SJCRH30 (cell line): ENCODE measurements around the gene NIPAL4. TPM values are rescaled to one million over a fixed set of nuclear protein-coding genes. Genes with fewer than 3 reads are reported as not detected.
"Not testable (repeated sequence)": the region's sequence is repeated elsewhere in the genome, so short reads cannot be mapped to it uniquely, and the experiment has no call there.

Source experiments
- DNase-seq, 2 experiments: peaks; one replicate each; pipeline ENCODE4 v3.0.0-alpha.2; 2015 to 2020
- H3K27ac ChIP-seq: fragments of 250-450 bp; sonication (Bioruptor Pico); 2 replicates; pipeline ENCODE4 v1.5.1; 2020; ENCODE audit warnings: mild to moderate bottlenecking, moderate library complexity
- H3K27me3 ChIP-seq: fragments of 250-450 bp; sonication (Bioruptor Pico); 2 replicates; pipeline ENCODE4 v1.5.1; 2020; ENCODE audit warnings: mild to moderate bottlenecking, moderate library complexity
- H3K36me3 ChIP-seq: fragments of 250-450 bp; sonication (Bioruptor Pico); 2 replicates; pipeline ENCODE4 v1.5.1; 2020; ENCODE audit warnings: mild to moderate bottlenecking, moderate library complexity
- H3K4me1 ChIP-seq: fragments of 250-450 bp; sonication (Bioruptor Pico); 2 replicates; pipeline ENCODE4 v1.5.1; 2020; ENCODE audit warnings: mild to moderate bottlenecking, moderate library complexity
- H3K4me3 ChIP-seq: fragments of 250-450 bp; sonication (Bioruptor Pico); 2 replicates; pipeline ENCODE4 v1.5.1; 2020; ENCODE audit warnings: mild to moderate bottlenecking, moderate library complexity
- H3K9me3 ChIP-seq: fragments of 250-450 bp; sonication (Bioruptor Pico); replicated peaks from 2 replicates; pipeline ENCODE4 v1.5.1; 2020; ENCODE audit warnings: mild to moderate bottlenecking, moderate library complexity
- total RNA-seq: library from RNA; depleted of rRNA; stranded (reverse); fragments of >200 nt; shearing (Covaris generic); gene quantifications from 2 replicates; pipeline ENCODE4 v1.2.3, GENCODE V29; 2014; rRNA removed

NIPAL4 gene
- not detected in 2 replicates for total RNA-seq

- Histone ChIP-seq H3K27me3 (no peaks in the 10 kb centered on the region), H3K4me3 (no peak within 1 kb of the TSS), H3K27ac (no peak within 1 kb of the TSS), H3K4me1 (no peaks in the 10 kb centered on the region), H3K36me3 (no peaks in the 10 kb centered on the region), H3K9me3 (no peaks in the 10 kb centered on the region)
- DNase-seq, result no peak
Measured at GRCh38 chr5:157459715-157460599, at the start of gene NIPAL4. Gene NIPAL4 (plus strand): TSS chr5:157460213. CDS start chr5:157460321, 108 bp downstream.

GRCh38 chr5:157415838-157416237, 44.2 kb upstream of the NIPAL4 start:
- Histone ChIP-seq H3K27ac (no peak overlapping the region), H3K27me3 (no peaks in the 10 kb centered on the region), H3K9me3 (0 out of 2 replicates have a peak, but pooled peaks cover 4% of the 10 kb centered on the region), H3K4me1 (no peaks in the 10 kb centered on the region), H3K4me3 (no peak overlapping the region), H3K36me3 (no peaks in the 10 kb centered on the region)
- no peak for DNase-seq

GRCh38 chr5:157419521-157419920, 40.5 kb upstream of the NIPAL4 start:
- not testable (repeated sequence) for DNase-seq, H3K4me1 ChIP-seq, H3K27ac ChIP-seq, H3K4me3 ChIP-seq, H3K27me3 ChIP-seq, H3K9me3 ChIP-seq, H3K36me3 ChIP-seq

- H3K27me3 ChIP-seq, DNase-seq: not testable (repeated sequence)
Measured at GRCh38 chr5:157429920-157430319, 30.1 kb upstream of the NIPAL4 start.

GRCh38 chr5:157431544-157432200, 28.3 kb upstream of the NIPAL4 start:
- peak; percentile 39 to 82 for DNase-seq
- H3K36me3 ChIP-seq, result no peaks in the 10 kb centered on the region
- H3K4me3 ChIP-seq, result no peak overlapping the region
- no peaks in the 10 kb centered on the region for H3K27me3 ChIP-seq
- no peaks in the 10 kb centered on the region; the same call in 1 of the 2 replicates for H3K4me1 ChIP-seq
- no peaks in the 10 kb centered on the region; the same call in none of the 2 replicates for H3K9me3 ChIP-seq
- H3K27ac ChIP-seq, result no peak overlapping the region

More at GRCh38 chr5:157429920-157430319, 30.1 kb upstream of the NIPAL4 start:
- H3K4me3 ChIP-seq, H3K27ac ChIP-seq, H3K36me3 ChIP-seq, H3K9me3 ChIP-seq, H3K4me1 ChIP-seq: not testable (repeated sequence)

GRCh38 chr5:157434096-157434495, 25.9 kb upstream of the NIPAL4 start:
- no peaks in the 10 kb centered on the region for H3K27me3 ChIP-seq
- H3K9me3 ChIP-seq, result no peaks in the 10 kb centered on the region; the same call in none of the 2 replicates
- H3K36me3 ChIP-seq, result no peaks in the 10 kb centered on the region
- no peaks in the 10 kb centered on the region; the same call in 1 of the 2 replicates for H3K4me1 ChIP-seq
- no peak overlapping the region for H3K4me3 ChIP-seq
- no peak overlapping the region for H3K27ac ChIP-seq
- DNase-seq, result no peak

GRCh38 chr5:157443041-157443549, 16.9 kb upstream of the NIPAL4 start:
- no peak overlapping the region for H3K27ac ChIP-seq
- no peaks in the 10 kb centered on the region for H3K4me1 ChIP-seq
- DNase-seq, result no peak
- no peak overlapping the region for H3K4me3 ChIP-seq
- H3K9me3 ChIP-seq, result no peaks in the 10 kb centered on the region; the same call in 1 of the 2 replicates
- H3K27me3 ChIP-seq, result no peaks in the 10 kb centered on the region
- H3K36me3 ChIP-seq, result no peaks in the 10 kb centered on the region

- Histone ChIP-seq H3K27me3 (no peaks in the 10 kb centered on the region), H3K27ac (no peak overlapping the region), H3K4me1 (no peaks in the 10 kb centered on the region), H3K36me3 (no peaks in the 10 kb centered on the region), H3K9me3 (no peaks in the 10 kb centered on the region; the same call in 1 of the 2 replicates), H3K4me3 (no peak overlapping the region)
- DNase-seq, result no peak
Measured at GRCh38 chr5:157444224-157444623, 15.8 kb upstream of the NIPAL4 start.

- Histone ChIP-seq H3K36me3 (no peaks in the 10 kb centered on the region), H3K9me3 (no peaks in the 10 kb centered on the region), H3K27ac (no peak overlapping the region), H3K27me3 (no peaks in the 10 kb centered on the region), H3K4me1 (no peaks in the 10 kb centered on the region), H3K4me3 (no peak overlapping the region)
- DNase-seq, result no peak
Measured at GRCh38 chr5:157445745-157446411, 14.1 kb upstream of the NIPAL4 start.

- H3K27ac ChIP-seq, result no peak overlapping the region
- H3K36me3 ChIP-seq, result no peaks in the 10 kb centered on the region
- H3K4me1 ChIP-seq, result no peaks in the 10 kb centered on the region
- H3K4me3 ChIP-seq, result no peak overlapping the region
- no peaks in the 10 kb centered on the region for H3K27me3 ChIP-seq
- no peaks in the 10 kb centered on the region for H3K9me3 ChIP-seq
- DNase-seq, result no peak
Measured at GRCh38 chr5:157446412-157446935, 13.5 kb upstream of the NIPAL4 start.

GRCh38 chr5:157447201-157447637, 12.8 kb upstream of the NIPAL4 start:
- H3K27me3 ChIP-seq, result no peaks in the 10 kb centered on the region
- DNase-seq, result no peak
- no peak overlapping the region for H3K27ac ChIP-seq
- H3K36me3 ChIP-seq, result no peaks in the 10 kb centered on the region
- H3K4me1 ChIP-seq, result no peaks in the 10 kb centered on the region
- no peak overlapping the region for H3K4me3 ChIP-seq
- no peaks in the 10 kb centered on the region for H3K9me3 ChIP-seq

GRCh38 chr5:157449011-157449723, 10.8 kb upstream of the NIPAL4 start:
- Histone ChIP-seq H3K4me1 (no peaks in the 10 kb centered on the region), H3K36me3 (no peaks in the 10 kb centered on the region), H3K4me3 (no peak overlapping the region), H3K27me3 (no peaks in the 10 kb centered on the region), H3K27ac (no peak overlapping the region), H3K9me3 (no peaks in the 10 kb centered on the region)
- DNase-seq, result no peak

GRCh38 chr5:157450024-157450423, 10.0 kb upstream of the NIPAL4 start:
- Histone ChIP-seq H3K4me1 (no peaks in the 10 kb centered on the region), H3K27ac (no peak overlapping the region), H3K9me3 (no peaks in the 10 kb centered on the region), H3K27me3 (no peaks in the 10 kb centered on the region), H3K36me3 (no peaks in the 10 kb centered on the region), H3K4me3 (no peak overlapping the region)
- DNase-seq, result no peak

- Histone ChIP-seq H3K4me1 (no peaks in the 10 kb centered on the region), H3K9me3 (no peaks in the 10 kb centered on the region), H3K27ac (no peak overlapping the region), H3K4me3 (no peak overlapping the region), H3K36me3 (no peaks in the 10 kb centered on the region), H3K27me3 (no peaks in the 10 kb centered on the region)
- DNase-seq, result no peak
Measured at GRCh38 chr5:157451806-157452205, 8.2 kb upstream of the NIPAL4 start.
